ENCODE measurements around the gene PDE4B. TPM values are rescaled to one million over a fixed set of nuclear protein-coding genes. Genes with fewer than 3 reads are reported as not detected.

The PDE4B gene
- total RNA-seq, 1 experiment from 2014 or later: 1.4 TPM

GRCh38 chr1:65813956-65814355 lies 21.3 kb downstream of the PDE4B start:
- DNase-seq: peak; percentile 66
- H3K4me1 ChIP-seq (ENCODE audit: insufficient read depth, low read length): peaks cover 22% of the 10 kb centered on the region
- no peaks in the 10 kb centered on the region for H3K79me2 ChIP-seq (ENCODE audit: low read length)
- H2AFZ ChIP-seq (ENCODE audit: low read length): no peak overlapping the region
- ATAC-seq: no peak
- no peak overlapping the region for H3K4me2 ChIP-seq (ENCODE audit: low read length)
- H3K36me3 ChIP-seq (ENCODE audit: low read depth, low read length): no peaks in the 10 kb centered on the region
- H3K27me3 ChIP-seq (ENCODE audit: low read length): no peaks in the 10 kb centered on the region
- no peaks in the 10 kb centered on the region for H4K20me1 ChIP-seq (ENCODE audit: low read length)
- BruUV-seq (replicated peaks): no TSS peak
- TF ChIP-seq EZH2 (IDR thresholded peaks at IDR 0.05; ENCODE audit: low read length, unreplicated experiment): no peak
- no peak for TF ChIP-seq CTCF (conservative IDR thresholded peaks at IDR 0.05; ENCODE audit: low read depth, low read length)
- no peak for TF ChIP-seq EZH2phosphoT487 (IDR thresholded peaks at IDR 0.05; ENCODE audit: borderline replicate concordance, low read length)
- CTCF ChIA-PET: no interaction called here
- H3K9ac ChIP-seq (ENCODE audit: low read length): no peak overlapping the region
- POLR2A ChIA-PET (ENCODE audit: unreplicated experiment): no interaction called here
- H3K27ac ChIP-seq (ENCODE audit: low read length): no peak overlapping the region
- H3K4me3 ChIP-seq (ENCODE audit: low read length): no peak overlapping the region
- no peaks in the 10 kb centered on the region for H3K9me3 ChIP-seq (ENCODE audit: low read length)
- intact Hi-C loops (cut with micrococcal nuclease): no loop called here
- no peaks in the 10 kb centered on the region for H3F3A ChIP-seq (ENCODE audit: low read length, unreplicated experiment)
- H3K9me2 ChIP-seq (replicated peaks; ENCODE audit: low read length): no peaks in the 10 kb centered on the region

GRCh38 chr1:65814752-65815151 lies 22.1 kb downstream of the PDE4B start:
- BruUV-seq (replicated peaks): no TSS peak
- H3K79me2 ChIP-seq (ENCODE audit: low read length): no peaks in the 10 kb centered on the region
- H3K4me1 ChIP-seq (ENCODE audit: insufficient read depth, low read length): peaks cover 22% of the 10 kb centered on the region
- no peak overlapping the region for H3K27ac ChIP-seq (ENCODE audit: low read length)
- ATAC-seq (no peak), DNase-seq (no peak)
- H3K9me2 ChIP-seq (replicated peaks; ENCODE audit: low read length): no peaks in the 10 kb centered on the region
- POLR2A ChIA-PET (ENCODE audit: unreplicated experiment): no interaction called here
- no peaks in the 10 kb centered on the region for H4K20me1 ChIP-seq (ENCODE audit: low read length)
- H3K4me3 ChIP-seq (ENCODE audit: low read length): no peak overlapping the region
- H3F3A ChIP-seq (ENCODE audit: low read length, unreplicated experiment): no peaks in the 10 kb centered on the region
- TF ChIP-seq EZH2phosphoT487 (IDR thresholded peaks at IDR 0.05; ENCODE audit: borderline replicate concordance, low read length): no peak
- no peak for TF ChIP-seq EZH2 (IDR thresholded peaks at IDR 0.05; ENCODE audit: low read length, unreplicated experiment)
- no peak for TF ChIP-seq CTCF (conservative IDR thresholded peaks at IDR 0.05; ENCODE audit: low read depth, low read length)
- H3K9me3 ChIP-seq (ENCODE audit: low read length): no peaks in the 10 kb centered on the region
- intact Hi-C loops (cut with micrococcal nuclease): no loop called here
- H3K4me2 ChIP-seq (ENCODE audit: low read length): no peak overlapping the region
- no peaks in the 10 kb centered on the region for H3K36me3 ChIP-seq (ENCODE audit: low read depth, low read length)
- H3K27me3 ChIP-seq (ENCODE audit: low read length): no peaks in the 10 kb centered on the region
- H3K9ac ChIP-seq (ENCODE audit: low read length): no peak overlapping the region
- CTCF ChIA-PET: no interaction called here
- no peak overlapping the region for H2AFZ ChIP-seq (ENCODE audit: low read length)

- Histone ChIP-seq H3K79me2 (ENCODE audit: low read length) (no peaks in the 10 kb centered on the region), H3K9me2 (replicated peaks; ENCODE audit: low read length) (no peaks in the 10 kb centered on the region), H3K27me3 (ENCODE audit: low read length) (no peaks in the 10 kb centered on the region), H3K4me1 (ENCODE audit: insufficient read depth, low read length) (peaks cover 10% of the 10 kb centered on the region), H3K36me3 (ENCODE audit: low read depth, low read length) (no peaks in the 10 kb centered on the region), H3K9ac (ENCODE audit: low read length) (no peak overlapping the region), H3K27ac (ENCODE audit: low read length) (no peak overlapping the region), H3F3A (ENCODE audit: low read length, unreplicated experiment) (no peaks in the 10 kb centered on the region), H3K4me3 (ENCODE audit: low read length) (no peak overlapping the region), H3K4me2 (ENCODE audit: low read length) (no peak overlapping the region), H4K20me1 (ENCODE audit: low read length) (no peaks in the 10 kb centered on the region), H3K9me3 (ENCODE audit: low read length) (no peaks in the 10 kb centered on the region), H2AFZ (ENCODE audit: low read length) (no peak overlapping the region)
- intact Hi-C loops (cut with micrococcal nuclease): no loop called here
- DNase-seq (no peak), ATAC-seq (no peak)
- TF ChIP-seq EZH2 (IDR thresholded peaks at IDR 0.05; ENCODE audit: low read length, unreplicated experiment) (no peak), CTCF (conservative IDR thresholded peaks at IDR 0.05; ENCODE audit: low read depth, low read length) (no peak), EZH2phosphoT487 (IDR thresholded peaks at IDR 0.05; ENCODE audit: borderline replicate concordance, low read length) (no peak)
- POLR2A ChIA-PET (ENCODE audit: unreplicated experiment): no interaction called here
- no TSS peak for BruUV-seq (replicated peaks)
- CTCF ChIA-PET: no interaction called here
Measured at GRCh38 chr1:65817891-65818290, 25.2 kb downstream of the PDE4B start.

All from PC-3 (cell line).